SK-N-MC (cell line): ENCODE data around the gene ABCA12.

Experiments used
- EZH2 ChIP-seq: fragments of 200-600 bp; sonication (generic); IDR thresholded peaks from one replicate; pipeline ENCODE4 v1.6.1; 2017; ENCODE audit warnings: antibody characterized with exemption
- FOXP2 ChIP-seq: optimal IDR thresholded peaks from 2 replicates; pipeline ENCODE3; 2011; ENCODE audit warnings: mild to moderate bottlenecking, moderate library complexity; ENCODE audit not compliant: insufficient read depth; ENCODE audit errors: extremely low read length, control extremely low read depth
- POLR2AphosphoS5 ChIP-seq: IDR thresholded peaks from 2 replicates; pipeline ENCODE4 v1.6.1; 2012; ENCODE audit warnings: mild to moderate bottlenecking, low read depth, low read length, borderline replicate concordance

- TF ChIP-seq POLR2AphosphoS5 (no peak), EZH2 (no peak), FOXP2 (no peak)
Measured at GRCh38 chr2:215027779-215028178, 110.6 kb downstream of the ABCA12 start.
